SK-N-SH (cell line): ENCODE measurements around the gene FRMD3. TPM values are rescaled to one million over a fixed set of nuclear protein-coding genes. Genes with fewer than 3 reads are reported as not detected.
A peak's percentile ranks its signal among the peaks of the same experiment; 100 is the strongest.

Source experiments
- CTCF ChIA-PET: fragments of 300-600, 350-600 bp; formaldehyde crosslinking; extraction: SDS; loops from one replicate; lab custom pipeline; 2021; lab: Yijun Ruan, JAX
- POLR2A ChIA-PET: fragments of 350-600 bp; sonication (Branson Sonifier 250); formaldehyde crosslinking; extraction: SDS; loops from one replicate; lab custom pipeline; 2020; ENCODE audit warnings: antibody characterized with exemption, inconsistent platforms; lab: Yijun Ruan, JAX
- DNase-seq: peaks from one replicate; pipeline ENCODE4 v3.0.0; 2012
- H2AFZ ChIP-seq: fragments of 200-600 bp; sonication (generic); 2 replicates; pipeline ENCODE4 v1.8.1; 2016; ENCODE audit warnings: antibody characterized with exemption, mild to moderate bottlenecking, low read depth
- H3F3A ChIP-seq: fragments of 200-600 bp; sonication (generic); replicated peaks from 2 replicates; pipeline ENCODE3; 2016; ENCODE audit warnings: antibody characterized with exemption, mild to moderate bottlenecking; ENCODE audit not compliant: insufficient read depth
- H3K27ac ChIP-seq, 2 experiments: fragments of 200-500 bp in 1 of 2; fragments of 200-600 bp in 1 of 2; sonication (Bioruptor generic) in 1 of 2; sonication (generic), shearing (Covaris generic) in 1 of 2; 2 replicates each; pipeline versions ENCODE4 v1.5.1 to v1.6.1; 2014 to 2016; ENCODE audit warnings: low read depth in 2 of 2, inconsistent platforms in 1 of 2, low read length in 1 of 2, mild to moderate bottlenecking in 1 of 2, mixed read lengths in 1 of 2
- H3K27me3 ChIP-seq: fragments of 200-600 bp; sonication (generic), shearing (Covaris generic); 2 replicates; pipeline ENCODE4 v1.6.1; 2016; ENCODE audit warnings: mixed run types; ENCODE audit not compliant: insufficient read depth
- H3K36me3 ChIP-seq, 2 experiments: fragments of 200-500 bp in 1 of 2; fragments of 200-600 bp in 1 of 2; sonication (Bioruptor generic) in 1 of 2; sonication (generic) in 1 of 2; replicated peaks in 1 of 2; 2 replicates each; pipeline versions ENCODE3 to v1.5.1; 2014 to 2016; ENCODE audit warnings: low read length in 1 of 2, mild to moderate bottlenecking in 1 of 2; ENCODE audit not compliant: insufficient read depth in 2 of 2, control insufficient read depth in 1 of 2
- H3K4me1 ChIP-seq, 2 experiments: fragments of 200-500 bp in 1 of 2; fragments of 200-600 bp in 1 of 2; sonication (Bioruptor generic) in 1 of 2; sonication (generic), shearing (Covaris generic) in 1 of 2; 2 replicates each; pipeline versions ENCODE4 v1.5.1 to v1.6.1; 2014 to 2016; ENCODE audit warnings: low read depth in 1 of 2, low read length in 1 of 2, mixed run types in 1 of 2; ENCODE audit not compliant: insufficient read depth in 2 of 2, control insufficient read depth in 1 of 2
- H3K4me2 ChIP-seq: fragments of 200-600 bp; sonication (generic), shearing (Covaris generic); 2 replicates; pipeline ENCODE4 v1.6.1; 2017; ENCODE audit warnings: mixed run types
- H3K4me3 ChIP-seq, 2 experiments: fragments of 200-500 bp in 1 of 2; fragments of 200-600 bp in 1 of 2; sonication (Bioruptor generic) in 1 of 2; sonication (generic), shearing (Covaris generic) in 1 of 2; 2 replicates each; pipeline versions ENCODE4 v1.5.1 to v1.8.1; 2014 to 2016; ENCODE audit warnings: low read depth in 2 of 2, inconsistent platforms in 1 of 2, low read length in 1 of 2, mild to moderate bottlenecking in 1 of 2, mixed read lengths in 1 of 2, moderate library complexity in 1 of 2
- H3K79me2 ChIP-seq: fragments of 200-600 bp; sonication (generic); 2 replicates; pipeline ENCODE4 v1.8.1; 2017; ENCODE audit warnings: mild to moderate bottlenecking; ENCODE audit not compliant: insufficient read depth
- H3K9ac ChIP-seq: fragments of 200-600 bp; sonication (generic); 2 replicates; pipeline ENCODE4 v1.6.1; 2017; ENCODE audit warnings: mixed run types
- H3K9me2 ChIP-seq: fragments of 200-600 bp; sonication (generic); 2 replicates; pipeline ENCODE4 v1.6.1; 2017; ENCODE audit warnings: mixed run types
- H3K9me3 ChIP-seq: fragments of 200-600 bp; sonication (generic); 2 replicates; pipeline ENCODE4 v1.6.1; 2017; ENCODE audit warnings: mixed run types, mild to moderate bottlenecking, moderate library complexity
- H4K20me1 ChIP-seq: fragments of 200-600 bp; sonication (generic); 2 replicates; pipeline ENCODE4 v1.6.1; 2017; ENCODE audit warnings: mild to moderate bottlenecking, mixed run types; ENCODE audit not compliant: insufficient read depth
- GATA2 ChIP-seq: sonication (generic); formaldehyde crosslinking; IDR thresholded peaks from 2 replicates; pipeline ENCODE4 v1.5.0; 2020; ENCODE audit warnings: mild to moderate bottlenecking, missing genetic modification reagents
- NFIC ChIP-seq: IDR thresholded peaks from 2 replicates; pipeline ENCODE4 v1.4.0; 2012; ENCODE audit warnings: borderline replicate concordance
- RAD21 ChIP-seq: IDR thresholded peaks from 2 replicates; pipeline ENCODE4 v1.6.1; 2012; ENCODE audit warnings: mild to moderate bottlenecking, low read length
- TEAD4 ChIP-seq: IDR thresholded peaks from 2 replicates; pipeline ENCODE4 v1.4.0; 2012; ENCODE audit warnings: mild to moderate bottlenecking, borderline replicate concordance; ENCODE audit not compliant: insufficient read depth
- WGBS: methylation state at CpG from one replicate; pipeline ENCODE4 v1.1.6; 2017; ENCODE audit warnings: low lambda C conversion rate; 5-methylcytosine and 5-hydroxymethylcytosine counted together
- polyA plus RNA-seq, 3 experiments: library from polyadenylated mRNA; depleted of rRNA; stranded (reverse); fragments of >200 nt; gene quantifications; 2 replicates each; pipeline ENCODE4 v1.2.3, GENCODE V29; 2012
- TF ChIP-seq, protein P1 (sequence below): fragments of 200-600 bp; sonication (generic); IDR thresholded peaks from 2 replicates; pipeline ENCODE4 v1.6.1; 2017; ENCODE audit warnings: antibody characterized with exemption, mild to moderate bottlenecking, moderate library complexity
- TF ChIP-seq, protein P2 (sequence below): IDR thresholded peaks from 2 replicates; pipeline ENCODE4; 2012
- TF ChIP-seq, protein P3 (sequence below): IDR thresholded peaks from 2 replicates; pipeline ENCODE4 v1.6.1; 2012; ENCODE audit warnings: mild to moderate bottlenecking, low read depth, low read length, moderate library complexity

FRMD3 gene
- polyA plus RNA-seq, 1 of the 3 experiments (the other 2 are of a cell fraction), result 0.89 TPM

DNA sequence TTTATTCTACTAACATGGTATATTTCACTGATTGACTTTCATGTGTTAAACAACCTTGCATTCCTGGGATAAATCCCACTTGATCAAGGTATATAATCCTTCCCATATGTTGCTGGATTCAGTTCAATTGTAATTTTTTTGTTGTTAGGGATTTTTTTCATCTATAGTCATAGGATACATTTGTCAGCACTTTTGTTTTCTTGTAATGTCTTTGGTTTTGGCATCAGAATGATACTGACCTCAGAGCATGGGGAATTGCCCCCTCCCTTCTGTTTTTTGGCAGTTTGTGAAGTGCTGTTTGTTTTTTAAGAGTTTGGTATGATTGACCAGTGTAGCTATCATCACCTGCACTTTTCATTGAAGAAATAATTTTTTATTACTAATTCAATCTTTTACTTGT, 298.5 kb downstream of the FRMD3 start (continued):
- TF ChIP-seq, protein P1, sequence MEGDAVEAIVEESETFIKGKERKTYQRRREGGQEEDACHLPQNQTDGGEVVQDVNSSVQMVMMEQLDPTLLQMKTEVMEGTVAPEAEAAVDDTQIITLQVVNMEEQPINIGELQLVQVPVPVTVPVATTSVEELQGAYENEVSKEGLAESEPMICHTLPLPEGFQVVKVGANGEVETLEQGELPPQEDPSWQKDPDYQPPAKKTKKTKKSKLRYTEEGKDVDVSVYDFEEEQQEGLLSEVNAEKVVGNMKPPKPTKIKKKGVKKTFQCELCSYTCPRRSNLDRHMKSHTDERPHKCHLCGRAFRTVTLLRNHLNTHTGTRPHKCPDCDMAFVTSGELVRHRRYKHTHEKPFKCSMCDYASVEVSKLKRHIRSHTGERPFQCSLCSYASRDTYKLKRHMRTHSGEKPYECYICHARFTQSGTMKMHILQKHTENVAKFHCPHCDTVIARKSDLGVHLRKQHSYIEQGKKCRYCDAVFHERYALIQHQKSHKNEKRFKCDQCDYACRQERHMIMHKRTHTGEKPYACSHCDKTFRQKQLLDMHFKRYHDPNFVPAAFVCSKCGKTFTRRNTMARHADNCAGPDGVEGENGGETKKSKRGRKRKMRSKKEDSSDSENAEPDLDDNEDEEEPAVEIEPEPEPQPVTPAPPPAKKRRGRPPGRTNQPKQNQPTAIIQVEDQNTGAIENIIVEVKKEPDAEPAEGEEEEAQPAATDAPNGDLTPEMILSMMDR, result no peak
- TF ChIP-seq GATA2 (CRISPR knock-in tag) (no peak), RAD21 (no peak)
- TF ChIP-seq, protein P2, sequence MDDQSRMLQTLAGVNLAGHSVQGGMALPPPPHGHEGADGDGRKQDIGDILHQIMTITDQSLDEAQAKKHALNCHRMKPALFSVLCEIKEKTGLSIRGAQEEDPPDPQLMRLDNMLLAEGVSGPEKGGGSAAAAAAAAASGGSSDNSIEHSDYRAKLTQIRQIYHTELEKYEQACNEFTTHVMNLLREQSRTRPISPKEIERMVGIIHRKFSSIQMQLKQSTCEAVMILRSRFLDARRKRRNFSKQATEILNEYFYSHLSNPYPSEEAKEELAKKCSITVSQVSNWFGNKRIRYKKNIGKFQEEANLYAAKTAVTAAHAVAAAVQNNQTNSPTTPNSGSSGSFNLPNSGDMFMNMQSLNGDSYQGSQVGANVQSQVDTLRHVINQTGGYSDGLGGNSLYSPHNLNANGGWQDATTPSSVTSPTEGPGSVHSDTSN, result no peak

DNA sequence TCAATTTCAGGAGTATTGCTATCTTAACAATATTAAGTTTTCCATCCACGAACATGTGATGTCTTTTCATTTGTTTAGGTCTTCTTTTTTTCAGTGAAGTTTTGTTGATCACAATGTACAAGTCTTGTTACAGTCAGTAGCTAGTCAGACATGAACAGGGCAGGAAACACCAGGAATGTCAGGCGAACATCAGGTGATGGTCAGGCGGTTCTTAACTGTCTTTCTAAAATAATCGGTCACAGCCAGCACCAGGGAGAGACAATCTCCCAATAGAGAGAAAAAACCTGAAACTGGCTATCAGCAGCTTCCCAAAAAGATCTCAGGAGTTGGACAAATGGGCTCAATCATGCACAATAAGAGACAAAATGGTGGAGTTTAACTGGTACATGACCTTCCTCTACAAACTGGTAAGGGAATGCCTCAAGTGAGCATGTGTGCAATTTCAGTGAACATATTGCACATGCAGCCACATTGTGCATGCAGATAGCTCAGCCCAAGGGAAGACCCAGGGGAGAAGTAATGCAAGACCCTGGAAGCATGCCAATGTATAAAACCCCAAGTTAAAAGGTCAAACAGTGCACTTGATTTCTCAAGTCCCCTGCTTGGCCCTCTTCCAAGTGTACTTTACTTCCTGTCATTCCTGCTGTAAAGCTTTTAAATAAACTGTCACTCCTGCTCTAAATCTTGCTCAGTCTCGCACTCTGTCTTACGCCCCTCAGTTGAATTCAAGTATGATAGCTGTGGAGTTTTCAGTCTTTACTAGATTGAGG, 299.1 kb downstream of the FRMD3 start:
- no peaks in the 10 kb centered on the region for H3K27me3 ChIP-seq
- H3K4me3 ChIP-seq, result no peak overlapping the region
- no peak overlapping the region for H3K4me2 ChIP-seq
- 0 out of 2 replicates have a peak, but pooled peaks cover 6% of the 10 kb centered on the region for H3K9me2 ChIP-seq
- H3K79me2 ChIP-seq, result no peaks in the 10 kb centered on the region
- peak; percentile 8; the same call in 1 of the 2 replicates for TF ChIP-seq NFIC
- TF ChIP-seq, protein P1, result no peak
- TF ChIP-seq, protein P3, sequence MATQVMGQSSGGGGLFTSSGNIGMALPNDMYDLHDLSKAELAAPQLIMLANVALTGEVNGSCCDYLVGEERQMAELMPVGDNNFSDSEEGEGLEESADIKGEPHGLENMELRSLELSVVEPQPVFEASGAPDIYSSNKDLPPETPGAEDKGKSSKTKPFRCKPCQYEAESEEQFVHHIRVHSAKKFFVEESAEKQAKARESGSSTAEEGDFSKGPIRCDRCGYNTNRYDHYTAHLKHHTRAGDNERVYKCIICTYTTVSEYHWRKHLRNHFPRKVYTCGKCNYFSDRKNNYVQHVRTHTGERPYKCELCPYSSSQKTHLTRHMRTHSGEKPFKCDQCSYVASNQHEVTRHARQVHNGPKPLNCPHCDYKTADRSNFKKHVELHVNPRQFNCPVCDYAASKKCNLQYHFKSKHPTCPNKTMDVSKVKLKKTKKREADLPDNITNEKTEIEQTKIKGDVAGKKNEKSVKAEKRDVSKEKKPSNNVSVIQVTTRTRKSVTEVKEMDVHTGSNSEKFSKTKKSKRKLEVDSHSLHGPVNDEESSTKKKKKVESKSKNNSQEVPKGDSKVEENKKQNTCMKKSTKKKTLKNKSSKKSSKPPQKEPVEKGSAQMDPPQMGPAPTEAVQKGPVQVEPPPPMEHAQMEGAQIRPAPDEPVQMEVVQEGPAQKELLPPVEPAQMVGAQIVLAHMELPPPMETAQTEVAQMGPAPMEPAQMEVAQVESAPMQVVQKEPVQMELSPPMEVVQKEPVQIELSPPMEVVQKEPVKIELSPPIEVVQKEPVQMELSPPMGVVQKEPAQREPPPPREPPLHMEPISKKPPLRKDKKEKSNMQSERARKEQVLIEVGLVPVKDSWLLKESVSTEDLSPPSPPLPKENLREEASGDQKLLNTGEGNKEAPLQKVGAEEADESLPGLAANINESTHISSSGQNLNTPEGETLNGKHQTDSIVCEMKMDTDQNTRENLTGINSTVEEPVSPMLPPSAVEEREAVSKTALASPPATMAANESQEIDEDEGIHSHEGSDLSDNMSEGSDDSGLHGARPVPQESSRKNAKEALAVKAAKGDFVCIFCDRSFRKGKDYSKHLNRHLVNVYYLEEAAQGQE, result no peak
- TF ChIP-seq TEAD4, result no peak
- no peaks in the 10 kb centered on the region for H3F3A ChIP-seq
- ChIA-PET POLR2A (interaction anchor here (1.2 kb wide), 1 partner anchor 19 kb away, joined by 3 read pairs; no protein-coding TSS in a partner anchor), CTCF (interaction anchor here (0.6 kb wide), 1 partner anchor 16 kb away, joined by 3 read pairs; no protein-coding TSS in a partner anchor)
- no peaks in the 10 kb centered on the region; a peak in 2 of 4 replicates for H3K4me1 ChIP-seq
- H3K9me3 ChIP-seq, result no peaks in the 10 kb centered on the region
- 81% methylated on average over 6 of the region's 6 CpGs for WGBS
- H3K36me3 ChIP-seq, result no peaks in the 10 kb centered on the region
- H2AFZ ChIP-seq, result no peak overlapping the region
- no peak overlapping the region for H3K9ac ChIP-seq
- H3K27ac ChIP-seq, result no peak overlapping the region
- no peak for DNase-seq
- H4K20me1 ChIP-seq, result no peaks in the 10 kb centered on the region
